Astrocyte of the hippocampus (primary cell): ENCODE results near the gene AP3S2.
"Not testable (repeated sequence)": the region's sequence is repeated elsewhere in the genome, so short reads cannot be mapped to it uniquely, and the experiment has no call there.

Experiments
- DNase-seq: peaks from one replicate; pipeline ENCODE4 v3.0.0; 2011; ENCODE audit warnings: low read depth, low spot score

AP3S2 gene

DNA sequence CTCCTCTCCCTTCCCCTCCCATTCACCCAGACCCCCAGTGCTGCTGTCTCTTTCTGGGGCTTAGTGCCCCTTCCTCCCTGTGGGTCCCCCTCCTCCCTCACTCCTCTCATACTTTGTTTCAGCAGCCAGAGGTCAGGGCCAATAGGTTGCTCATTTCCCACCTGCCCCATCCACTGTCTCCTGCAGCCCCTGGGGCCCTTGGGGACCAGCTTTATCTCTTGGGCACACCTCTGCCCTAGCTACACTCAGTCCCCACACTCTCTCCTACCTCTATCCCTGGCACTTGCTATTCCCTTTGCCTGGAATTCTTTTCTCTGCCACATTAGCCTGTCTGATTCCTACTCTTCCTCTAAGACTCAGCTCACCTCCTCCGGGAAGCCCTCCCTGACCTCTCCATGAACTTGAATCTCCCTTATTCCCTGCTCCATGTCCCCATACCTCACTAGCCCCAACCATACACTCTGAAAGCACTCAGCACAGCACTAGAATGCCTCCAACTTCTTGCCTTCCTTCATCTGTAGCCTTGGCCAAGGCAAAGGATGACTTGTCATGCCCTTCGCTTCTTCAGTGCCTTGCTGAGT is 93.8 kb downstream of the AP3S2 start:
- DNase-seq, result no peak

DNA sequence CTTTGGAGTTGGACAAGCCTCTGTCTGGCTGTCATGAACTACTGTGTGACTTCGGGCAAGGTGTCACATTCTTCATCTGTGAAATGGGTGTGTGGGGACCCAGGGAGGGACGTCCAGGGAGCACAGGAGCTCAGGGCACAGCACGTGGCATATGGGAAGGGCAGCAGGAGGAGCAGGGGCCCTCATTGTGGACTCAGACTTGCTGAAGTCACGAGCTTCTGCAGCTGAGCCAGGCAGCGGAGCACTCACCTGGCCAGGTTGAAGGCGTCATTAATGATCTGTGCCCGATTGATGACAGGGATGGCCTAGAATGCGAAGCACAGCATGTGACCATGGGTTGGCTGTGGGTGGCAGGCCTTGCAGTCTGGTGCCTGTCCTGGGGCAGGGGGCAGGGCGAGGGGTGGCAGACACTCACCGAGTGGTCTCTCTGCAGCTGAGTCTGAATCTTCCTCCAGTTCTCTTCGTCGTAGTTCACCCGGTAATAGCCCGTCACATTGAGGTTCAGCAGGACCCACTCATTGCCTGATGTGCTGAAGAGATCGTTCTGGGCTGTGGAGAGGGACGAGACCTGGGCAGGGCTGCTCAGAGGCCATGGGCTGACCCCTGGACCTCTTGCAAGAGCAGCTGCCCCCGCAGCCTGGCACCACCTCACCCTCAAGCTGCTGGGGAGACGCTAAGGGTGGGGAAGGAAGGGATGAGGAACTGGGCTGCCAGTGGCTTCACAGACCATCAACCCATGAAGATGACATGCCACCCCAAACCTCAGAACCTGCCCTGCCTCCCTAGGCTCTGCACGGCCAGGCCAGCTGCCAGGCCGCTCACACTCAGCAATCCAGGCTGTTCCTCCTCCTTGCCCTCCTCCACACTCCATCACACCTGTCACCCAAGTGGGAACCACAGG is 94.5 kb downstream of the AP3S2 start:
- no peak for DNase-seq

DNA sequence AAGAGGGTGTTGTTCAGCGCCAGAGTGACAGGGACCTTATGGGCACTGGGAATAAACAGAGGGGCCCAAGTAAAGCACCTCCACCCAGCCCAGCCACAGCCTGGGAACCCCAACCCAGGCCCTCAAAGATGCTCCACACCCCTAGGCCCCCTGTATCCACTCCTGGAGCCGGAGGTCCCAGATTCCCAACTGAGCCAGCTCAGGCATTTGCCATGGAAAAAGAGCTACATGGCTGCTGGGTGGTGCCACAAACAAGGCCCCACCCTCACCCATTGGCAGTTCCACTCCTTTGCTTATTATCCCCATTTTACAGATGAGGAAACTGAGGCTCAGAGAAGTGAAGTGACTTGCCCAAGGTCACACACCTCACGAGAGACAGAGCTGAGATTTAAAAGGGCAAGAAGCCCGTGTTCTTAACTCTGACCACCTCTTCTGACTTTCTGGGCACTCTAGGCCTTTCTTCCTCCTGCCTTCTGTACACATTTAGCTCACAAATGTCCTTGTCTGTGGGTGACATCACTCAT is 96.1 kb downstream of the AP3S2 start:
- DNase-seq, result no peak

DNA sequence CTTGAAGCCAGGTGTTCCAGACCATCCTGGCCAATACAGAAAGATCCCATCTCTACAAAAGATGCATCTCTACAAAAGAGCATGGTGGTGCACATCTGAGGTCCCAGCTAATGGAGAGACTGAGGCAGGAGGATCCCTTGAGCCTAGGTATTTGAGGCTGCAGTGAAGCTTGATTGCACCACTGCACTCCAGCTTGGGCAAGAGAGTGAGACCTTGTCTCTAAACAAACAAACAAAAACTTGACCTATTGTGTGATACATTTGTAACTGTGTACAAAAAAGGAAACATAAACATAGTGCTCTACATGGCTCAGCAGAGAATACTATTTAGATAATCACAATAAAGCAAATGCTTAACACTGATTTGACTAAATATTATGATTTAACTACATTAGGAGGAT is 97.8 kb downstream of the AP3S2 start:
- no peak for DNase-seq

DNA sequence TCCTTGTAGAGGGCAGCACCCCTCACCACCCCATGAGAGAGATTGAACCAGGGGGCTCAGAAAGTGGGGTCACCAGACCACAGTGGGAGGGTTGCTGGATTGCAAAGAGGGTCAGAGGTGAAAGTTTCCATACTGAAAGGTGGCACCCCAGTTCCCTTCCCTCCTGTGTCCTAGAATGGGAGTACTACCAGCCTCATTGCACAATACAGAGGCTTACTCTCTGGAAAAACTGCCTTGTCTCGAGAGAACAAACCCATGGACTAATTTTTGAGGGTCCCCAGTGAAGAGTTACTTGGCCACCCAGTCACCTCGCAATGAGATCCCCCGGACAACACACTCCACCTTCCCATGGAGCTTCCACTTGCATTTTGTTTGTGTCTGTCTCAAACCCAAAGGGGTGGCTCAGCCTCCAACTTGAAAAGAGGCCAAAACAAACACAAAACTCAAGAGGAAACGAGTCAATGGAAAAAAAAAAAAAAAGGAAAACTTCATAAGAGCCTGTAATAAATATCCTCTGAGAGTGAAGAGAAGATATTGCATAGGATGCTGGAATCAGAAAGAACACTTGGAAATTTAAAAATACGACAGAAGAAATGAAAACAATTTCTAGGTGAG is 99.1 kb downstream of the AP3S2 start:
- DNase-seq, result peak; percentile 57

DNA sequence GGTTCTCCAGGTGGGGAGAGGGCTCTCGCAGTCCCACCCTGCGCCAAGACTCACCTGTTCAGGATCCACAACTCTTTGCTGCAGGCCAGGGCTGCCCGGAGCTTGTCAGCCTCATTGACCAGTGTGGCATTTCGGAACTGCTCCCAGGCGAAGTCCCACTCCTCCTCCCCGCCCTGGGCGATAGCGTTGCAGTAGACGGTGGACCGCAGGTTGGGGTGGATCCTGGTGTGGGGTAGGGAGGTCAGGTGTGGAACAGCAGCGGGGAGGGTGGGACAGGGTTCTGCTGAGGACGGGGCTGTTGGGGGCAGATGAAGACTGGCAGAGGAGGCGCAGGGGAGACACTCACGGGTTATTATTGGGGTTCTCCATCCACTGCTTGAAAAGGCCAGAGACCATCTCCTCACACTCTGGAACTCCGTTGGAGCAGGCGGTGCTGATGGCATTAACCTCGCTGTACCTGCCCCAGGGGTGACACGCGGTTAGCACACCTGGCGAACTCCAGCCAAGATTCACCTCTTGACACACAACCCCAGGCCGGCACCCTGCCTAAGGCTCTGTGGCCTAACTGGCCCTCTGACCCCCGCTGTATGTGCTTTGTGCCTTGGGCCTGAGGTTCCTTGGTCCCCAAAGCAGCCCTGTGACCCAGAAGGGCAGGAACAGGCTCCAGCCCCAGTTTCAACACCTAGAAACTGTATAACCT is 101.5 kb downstream of the AP3S2 start:
- no peak for DNase-seq

DNA sequence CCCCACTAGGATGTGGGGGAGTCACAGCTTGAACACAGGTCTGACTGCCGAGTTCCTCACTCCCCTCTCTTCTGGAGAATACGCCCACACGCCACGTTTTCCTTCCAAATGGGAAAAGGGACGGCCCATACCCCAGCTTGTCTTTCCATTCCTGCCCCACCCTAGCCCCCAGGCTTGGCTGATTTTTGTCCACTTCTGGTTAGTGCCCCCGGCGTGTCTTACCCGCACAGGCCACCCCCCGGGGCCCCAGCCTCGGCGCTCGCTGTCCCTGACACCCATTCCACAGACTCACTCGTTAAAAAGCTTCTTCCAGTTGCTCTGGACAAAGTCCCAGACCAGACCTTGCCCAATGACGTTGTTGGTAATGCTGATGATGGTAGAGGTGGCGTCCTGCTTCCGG is 103.1 kb downstream of the AP3S2 start:
- no peak for DNase-seq

DNA sequence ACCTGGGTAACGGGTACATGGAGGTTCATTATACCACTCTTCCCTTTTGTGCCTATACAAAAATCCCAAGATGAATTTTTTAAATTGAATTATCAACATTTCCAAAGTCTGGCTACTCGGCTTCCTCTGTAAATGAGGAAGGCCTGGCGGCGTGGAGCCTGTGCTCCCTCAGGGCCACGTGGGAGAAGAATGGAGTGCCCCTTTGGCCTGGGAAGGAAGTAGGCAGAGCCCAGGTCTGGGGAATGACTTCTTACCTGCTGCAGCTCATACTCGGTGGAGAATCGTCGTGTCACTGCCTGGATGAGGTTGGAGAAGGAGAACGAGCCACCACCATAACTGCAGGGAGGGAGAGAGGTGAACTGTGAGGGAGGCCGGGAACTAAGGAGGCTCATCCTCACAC is 103.6 kb downstream of the AP3S2 start:
- no peak for DNase-seq

DNA sequence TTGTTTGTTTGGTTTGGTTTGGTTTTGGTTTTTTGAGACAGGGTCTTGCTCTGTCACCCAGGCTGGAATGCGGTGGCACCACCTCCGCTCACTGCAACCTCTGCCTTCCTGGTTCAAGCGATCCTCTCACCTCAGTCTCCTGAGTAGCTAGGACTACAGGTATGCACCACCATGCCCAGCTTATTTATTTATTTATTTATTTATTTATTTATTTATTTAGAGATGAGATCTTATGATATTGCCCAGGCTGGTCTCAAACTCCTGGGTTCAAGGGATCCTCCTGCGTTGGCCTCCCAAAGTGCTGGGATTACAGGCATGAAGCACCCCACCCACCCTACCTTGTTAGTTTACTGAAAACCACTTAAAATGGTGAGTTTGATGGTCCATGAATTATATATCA is 105.2 kb downstream of the AP3S2 start:
- DNase-seq, result not testable (repeated sequence)

DNA sequence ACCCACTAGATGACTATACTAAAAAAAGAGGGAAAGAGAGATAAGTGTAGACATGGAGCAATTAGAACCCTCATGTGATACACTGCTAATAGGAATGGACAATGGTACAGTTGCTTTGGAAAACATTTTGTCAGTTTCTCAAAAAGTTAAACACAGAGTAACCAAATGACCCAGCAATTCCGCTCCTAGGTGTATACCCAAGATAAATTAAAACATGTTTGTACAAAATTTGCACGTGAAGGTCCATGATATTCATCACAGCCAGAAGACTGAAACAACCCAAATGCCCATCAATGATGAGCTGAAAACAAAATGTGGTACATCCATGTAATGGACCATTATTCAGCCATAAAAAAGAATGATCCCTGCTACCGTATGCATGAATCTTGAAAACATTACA is 105.8 kb downstream of the AP3S2 start:
- DNase-seq, result no peak

DNA sequence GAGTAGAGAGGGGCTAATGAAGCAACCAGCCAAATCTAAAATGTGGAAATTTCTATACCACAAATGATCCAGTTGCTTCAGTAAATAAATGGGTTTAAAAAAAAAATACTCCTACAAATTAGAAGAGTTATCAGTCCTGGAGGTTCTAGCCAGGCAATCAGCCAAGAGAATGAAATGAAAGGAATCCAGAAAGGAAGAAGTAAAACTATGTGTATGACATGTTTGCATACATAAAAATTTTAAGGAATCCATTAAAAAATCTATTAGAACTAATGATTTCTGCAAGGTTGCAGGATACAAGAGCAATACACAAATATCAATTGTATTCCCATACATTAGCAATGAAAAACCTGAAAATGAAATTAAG is 108.0 kb downstream of the AP3S2 start:
- no peak for DNase-seq

DNA sequence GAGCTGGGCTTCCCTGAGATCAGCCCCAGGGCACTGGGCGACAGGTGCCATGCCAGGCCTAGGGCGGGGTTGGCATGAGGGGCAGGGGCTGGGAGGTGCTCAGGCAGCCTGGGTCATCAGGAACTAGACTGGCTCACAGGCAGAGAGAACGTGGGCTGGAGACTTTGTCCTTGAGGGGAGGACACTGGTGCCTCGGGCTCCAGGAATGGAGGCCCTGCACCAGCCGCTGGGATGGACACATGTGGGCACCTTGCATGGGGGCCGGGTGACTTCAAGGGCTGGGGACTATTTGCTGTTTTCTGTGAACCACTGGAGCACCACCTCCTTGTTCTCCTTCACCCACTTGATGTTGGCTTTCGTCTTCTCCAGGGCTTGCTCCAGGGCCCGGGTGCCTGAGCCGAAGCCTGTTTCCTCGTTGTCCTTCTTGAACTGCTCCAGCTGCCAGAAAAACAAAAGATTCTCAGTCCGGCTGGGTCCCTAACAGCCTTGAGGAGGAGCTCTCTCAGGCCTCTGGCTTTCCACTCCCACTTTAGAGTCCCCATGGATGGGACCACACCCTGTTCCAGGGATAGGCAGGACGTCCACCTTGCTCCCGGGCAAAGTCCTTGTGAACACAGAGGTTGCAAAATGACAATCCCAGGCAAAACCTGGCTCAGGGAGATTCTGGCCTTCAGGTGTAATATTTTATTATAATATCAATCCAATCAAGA is 108.6 kb downstream of the AP3S2 start:
- DNase-seq, result no peak

DNA sequence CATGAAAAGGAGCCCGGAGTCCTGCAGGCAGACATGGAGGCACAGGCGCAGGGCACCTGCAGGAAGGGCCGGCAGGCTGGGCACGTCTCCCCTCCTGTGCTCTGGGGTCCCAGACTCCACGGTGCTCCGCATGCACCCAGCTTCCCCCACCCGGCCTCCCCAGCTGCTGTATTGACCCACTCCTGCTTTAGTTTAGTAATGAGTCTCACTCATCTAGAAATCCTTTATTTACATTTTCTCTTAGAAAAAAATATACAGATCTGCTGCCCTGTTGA is 109.2 kb downstream of the AP3S2 start:
- no peak for DNase-seq

DNA sequence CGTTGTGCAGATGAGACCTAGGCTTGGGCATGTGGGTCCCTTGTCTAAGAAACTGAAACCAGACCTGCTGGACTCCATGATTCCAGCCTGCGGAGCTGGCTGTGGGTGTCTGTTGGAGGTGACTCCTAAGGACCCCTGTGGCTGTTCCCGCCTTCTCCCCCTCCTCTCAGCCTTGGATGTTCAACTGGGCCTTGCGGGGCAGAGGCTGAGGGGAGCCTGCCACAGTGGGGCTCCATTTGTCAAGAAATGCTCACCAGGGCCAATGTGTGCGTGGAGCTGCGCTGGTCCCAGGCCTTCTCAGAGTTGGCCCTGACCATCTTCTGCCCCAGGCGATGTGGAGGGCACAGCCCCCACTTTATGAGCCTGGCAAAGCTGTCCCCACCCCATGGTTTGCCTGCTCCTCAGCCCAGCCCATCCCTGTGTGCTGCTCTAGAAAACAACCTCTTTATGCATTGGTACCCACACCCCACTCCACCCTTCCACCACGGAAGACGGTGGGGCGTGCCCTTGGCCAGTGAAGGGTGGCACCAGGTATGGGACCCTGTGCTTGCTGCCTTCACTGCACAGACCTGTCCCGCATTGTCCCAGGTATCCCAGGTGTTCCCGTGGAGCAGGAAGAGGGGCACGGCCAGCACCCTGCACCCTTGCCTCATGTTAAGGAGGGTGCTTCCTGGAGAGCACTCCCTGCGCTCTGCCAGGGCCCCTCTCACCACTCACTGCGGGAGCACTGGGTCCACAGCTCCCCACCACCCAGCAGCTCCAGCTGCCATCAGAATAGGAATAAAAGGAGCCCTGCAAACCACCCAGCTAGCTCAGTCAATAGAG is 109.7 kb downstream of the AP3S2 start:
- no peak for DNase-seq

DNA sequence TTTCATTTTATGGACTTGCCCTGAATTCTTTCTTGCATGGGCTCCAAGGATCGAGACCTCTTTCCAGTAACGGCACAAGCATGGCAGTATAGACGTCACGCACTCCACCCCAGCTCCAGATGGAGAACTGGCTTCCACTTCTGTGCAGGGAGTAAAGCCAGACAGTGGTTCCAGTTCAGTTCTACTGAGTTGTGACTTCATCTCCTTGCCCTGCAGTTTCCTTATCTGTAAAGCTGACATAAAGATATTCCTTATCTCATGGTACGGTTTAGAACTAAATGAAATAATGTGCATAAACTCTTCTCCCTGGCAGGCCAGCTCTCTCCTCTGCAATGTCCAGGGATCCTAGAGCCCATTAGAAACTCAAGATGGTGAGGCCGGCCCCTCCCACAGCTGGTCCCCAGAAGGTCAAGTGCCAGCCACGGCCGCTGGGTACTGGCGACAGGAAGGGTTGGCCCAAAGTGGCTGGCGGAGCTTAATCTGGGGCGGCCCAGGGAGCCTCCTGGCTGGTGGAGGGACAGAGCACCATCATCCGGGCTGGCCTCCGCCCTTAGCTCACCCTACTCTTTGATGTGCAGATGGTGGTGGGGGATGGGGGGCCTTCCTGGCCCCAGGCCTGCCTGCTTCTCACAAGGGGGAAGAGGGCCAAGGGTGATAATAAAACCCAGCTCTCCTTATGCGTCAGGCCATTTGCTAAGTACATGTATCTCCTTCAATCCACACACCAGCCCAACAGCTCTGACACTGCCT is 110.5 kb downstream of the AP3S2 start:
- no peak for DNase-seq

DNA sequence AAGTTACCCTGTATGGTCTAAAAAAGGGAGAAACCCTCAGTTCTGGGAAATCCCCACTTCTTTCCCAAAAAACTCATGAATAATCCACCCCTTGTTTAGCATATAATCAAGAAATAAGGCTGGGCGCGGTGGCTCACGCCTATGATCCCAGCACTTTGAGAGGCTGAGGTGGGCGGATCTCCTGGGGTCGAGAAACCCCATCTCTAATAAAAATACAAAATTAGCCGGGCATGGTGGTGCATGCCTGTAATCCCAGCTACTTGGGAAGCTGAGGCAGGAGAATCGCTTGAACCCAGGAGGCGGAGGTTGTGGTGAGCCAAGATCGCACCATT is 111.2 kb downstream of the AP3S2 start:
- DNase-seq, result not testable (repeated sequence)

DNA sequence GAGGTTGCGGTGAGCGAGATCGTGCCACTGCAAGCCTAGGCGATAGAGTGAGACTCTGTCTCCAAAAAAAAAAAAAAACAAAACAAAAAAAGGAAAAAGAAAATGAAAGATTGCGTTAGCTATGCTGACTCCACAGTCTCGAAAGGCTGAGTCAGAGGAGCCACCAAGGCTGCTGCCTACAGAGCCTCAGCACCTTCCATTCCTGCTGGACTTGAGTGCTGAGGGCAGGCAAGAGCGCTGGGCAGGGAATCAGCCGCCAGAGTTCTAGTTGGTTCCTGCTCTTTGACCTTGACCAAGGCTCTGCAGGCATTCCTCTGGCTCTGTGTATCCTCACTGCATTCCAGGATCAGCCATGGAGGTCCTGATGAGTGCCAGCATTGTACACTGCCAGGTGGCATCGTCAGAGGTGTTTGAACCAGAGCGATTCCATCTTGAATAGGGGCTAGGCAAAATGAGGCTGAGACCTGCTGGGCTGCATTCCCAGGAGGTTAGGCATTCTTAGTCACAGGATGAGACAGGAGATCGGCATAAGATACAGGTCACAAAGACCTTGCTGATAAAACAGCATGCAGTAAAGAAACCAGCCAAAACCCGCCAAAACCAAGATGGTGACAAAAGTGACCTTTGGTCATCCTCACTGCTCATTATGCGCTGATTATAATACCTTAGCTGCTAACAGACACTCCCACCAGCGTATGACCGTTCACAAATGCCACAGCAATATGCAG is 111.7 kb downstream of the AP3S2 start:
- DNase-seq, result peak; percentile 46

DNA sequence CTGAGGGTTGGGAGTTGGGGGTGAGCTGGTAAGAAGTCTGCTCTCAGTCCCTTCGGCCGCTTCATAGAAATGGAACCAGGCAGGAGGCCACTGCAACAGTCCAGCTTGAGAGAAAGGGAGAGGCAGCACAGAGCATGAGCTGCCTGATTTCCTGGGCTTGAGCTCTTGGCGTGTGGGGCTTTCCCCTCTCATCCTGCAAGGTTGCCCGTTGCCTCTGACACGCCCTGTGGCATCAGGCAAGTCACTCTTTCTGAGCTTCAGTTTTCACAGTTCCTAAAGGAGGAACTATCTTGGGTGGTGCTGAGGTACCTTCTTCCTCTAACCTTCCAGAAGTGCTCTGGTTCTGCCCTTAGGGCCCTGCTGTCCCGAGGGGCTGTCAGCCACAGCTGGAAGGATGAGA is 112.7 kb downstream of the AP3S2 start:
- no peak for DNase-seq

DNA sequence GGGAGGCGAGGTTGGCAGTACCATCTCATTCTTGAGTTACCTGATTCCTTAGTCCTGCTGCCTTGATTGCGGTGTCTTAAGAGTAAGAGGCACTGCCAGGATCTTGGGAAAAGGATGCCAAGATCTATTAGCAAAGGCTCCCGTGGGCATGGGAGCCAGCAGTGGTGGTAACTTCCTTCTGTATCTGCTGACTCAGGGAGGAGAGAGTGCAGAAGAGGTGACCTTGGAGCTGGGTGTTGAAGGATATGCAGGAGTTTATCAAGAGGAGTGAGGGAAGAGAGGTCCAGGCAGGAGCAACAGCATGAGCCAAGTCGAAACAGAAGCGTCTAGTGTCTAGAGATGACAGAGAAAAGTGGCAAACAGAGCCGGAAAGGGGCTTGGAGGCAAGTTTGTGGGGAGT is 113.2 kb downstream of the AP3S2 start:
- DNase-seq, result no peak
